MM.1S (cell line): Measurements from ENCODE around the gene FREM1.

Experiments
- CTCF ChIP-seq: fragments of 300-600 bp; sonication (generic); IDR thresholded peaks from 2 replicates; pipeline ENCODE4 v1.5.1; 2016; ENCODE audit warnings: antibody characterized with exemption, low read length, mixed read lengths
- EZH2 ChIP-seq: fragments of 300-600 bp; sonication (generic); optimal IDR thresholded peaks from 2 replicates; pipeline ENCODE3; 2017; ENCODE audit warnings: low read depth, mild to moderate bottlenecking, antibody characterized with exemption, low read length, mixed read lengths

GRCh38 chr9:14713187-14713767, 197.0 kb downstream of the FREM1 start:
- TF ChIP-seq CTCF (no peak), EZH2 (no peak)
